Body of pancreas (tissue), 4 donors: ENCODE measurements around the gene NRGN.

Experiments used
- POLR2A ChIP-seq, 3 donors: fragments of 450-650 bp; IDR thresholded peaks; one replicate each; pipeline ENCODE4 v1.6.1; 2016; ENCODE audit warnings: antibody characterized with exemption in 3 of 3, mild to moderate bottlenecking in 2 of 3
- TF ChIP-seq, protein P1 (sequence below), 7 experiments: fragments of 450-650 bp in 4 of 7; fragments of 200-600 bp in 3 of 7; sonication (generic) in 3 of 7; IDR thresholded peaks; one replicate each; pipeline ENCODE4 v1.5.1; 2016 to 2019; ENCODE audit warnings: antibody characterized with exemption in 7 of 7

DNA sequence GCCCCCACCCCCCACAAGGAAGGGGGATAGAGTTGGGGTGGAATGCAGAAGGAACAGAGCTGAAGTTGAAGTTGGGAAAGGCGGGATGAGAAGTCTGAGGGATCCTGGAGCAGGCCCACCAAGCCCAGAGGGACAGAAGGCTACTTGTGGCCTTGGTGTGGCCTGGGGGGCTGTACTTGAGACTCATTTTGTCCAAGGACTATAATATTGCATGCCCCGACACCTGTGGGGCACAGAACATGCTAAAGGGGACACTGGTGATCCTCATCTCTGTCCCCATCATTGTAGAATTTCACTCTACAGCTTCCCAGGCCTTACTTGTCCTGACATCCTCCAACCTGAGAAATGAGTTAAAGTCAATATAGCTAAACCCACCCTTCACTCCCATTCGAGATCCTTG, 21.1 kb downstream of the NRGN start:
- TF ChIP-seq, protein P1, sequence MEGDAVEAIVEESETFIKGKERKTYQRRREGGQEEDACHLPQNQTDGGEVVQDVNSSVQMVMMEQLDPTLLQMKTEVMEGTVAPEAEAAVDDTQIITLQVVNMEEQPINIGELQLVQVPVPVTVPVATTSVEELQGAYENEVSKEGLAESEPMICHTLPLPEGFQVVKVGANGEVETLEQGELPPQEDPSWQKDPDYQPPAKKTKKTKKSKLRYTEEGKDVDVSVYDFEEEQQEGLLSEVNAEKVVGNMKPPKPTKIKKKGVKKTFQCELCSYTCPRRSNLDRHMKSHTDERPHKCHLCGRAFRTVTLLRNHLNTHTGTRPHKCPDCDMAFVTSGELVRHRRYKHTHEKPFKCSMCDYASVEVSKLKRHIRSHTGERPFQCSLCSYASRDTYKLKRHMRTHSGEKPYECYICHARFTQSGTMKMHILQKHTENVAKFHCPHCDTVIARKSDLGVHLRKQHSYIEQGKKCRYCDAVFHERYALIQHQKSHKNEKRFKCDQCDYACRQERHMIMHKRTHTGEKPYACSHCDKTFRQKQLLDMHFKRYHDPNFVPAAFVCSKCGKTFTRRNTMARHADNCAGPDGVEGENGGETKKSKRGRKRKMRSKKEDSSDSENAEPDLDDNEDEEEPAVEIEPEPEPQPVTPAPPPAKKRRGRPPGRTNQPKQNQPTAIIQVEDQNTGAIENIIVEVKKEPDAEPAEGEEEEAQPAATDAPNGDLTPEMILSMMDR (IDR thresholded peaks at IDR 0.05), result no peak
- no peak for TF ChIP-seq POLR2A (IDR thresholded peaks at IDR 0.05)
